GM23338 (cell line): ENCODE data around the gene POLR1C. TPM values are rescaled to one million over a fixed set of nuclear protein-coding genes. Genes with fewer than 3 reads are reported as not detected.

Experiments used
- ATAC-seq: fragments of 200-7000 bp; cut with Tn5 transposase; 3 replicates; pipeline ENCODE4 v1.9.1; 2020
- DNase-seq: peaks from one replicate; pipeline ENCODE4 v3.0.0-alpha.2; 2015; ENCODE audit warnings: low spot score
- H2AFZ ChIP-seq: fragments of 200-600 bp; sonication (generic); 2 replicates; pipeline ENCODE4 v1.8.0; 2016; ENCODE audit warnings: antibody characterized with exemption, mild to moderate bottlenecking, moderate library complexity
- H3F3A ChIP-seq: fragments of 200-600 bp; sonication (generic); replicated peaks from 2 replicates; pipeline ENCODE4 v1.8.0; 2017; ENCODE audit warnings: antibody characterized with exemption, mixed run types, low read depth
- H3K27ac ChIP-seq: fragments of 200-600 bp; sonication (generic); 2 replicates; pipeline ENCODE4 v1.6.1; 2016; ENCODE audit warnings: low read depth
- H3K27me3 ChIP-seq: fragments of 200-600 bp; sonication (generic); 2 replicates; pipeline ENCODE4 v1.8.0; 2016; ENCODE audit warnings: mild to moderate bottlenecking, mixed run types, moderate library complexity; ENCODE audit not compliant: insufficient read depth
- H3K36me3 ChIP-seq: fragments of 200-600 bp; sonication (generic); 2 replicates; pipeline ENCODE4 v1.8.0; 2016; ENCODE audit warnings: mild to moderate bottlenecking; ENCODE audit not compliant: insufficient read depth
- H3K4me1 ChIP-seq: fragments of 200-600 bp; sonication (generic); 2 replicates; pipeline ENCODE4 v1.8.0; 2016; ENCODE audit warnings: mild to moderate bottlenecking, moderate library complexity; ENCODE audit not compliant: insufficient read depth
- H3K4me2 ChIP-seq: fragments of 200-600 bp; sonication (generic); 2 replicates; pipeline ENCODE4 v1.7.1; 2017; ENCODE audit warnings: mixed run types
- H3K4me3 ChIP-seq: fragments of 200-600 bp; sonication (generic); 2 replicates; pipeline ENCODE4 v1.6.1; 2016; ENCODE audit warnings: mixed run types
- H3K79me2 ChIP-seq: fragments of 200-600 bp; sonication (generic); replicated peaks from 2 replicates; pipeline ENCODE4 v1.8.0; 2017; ENCODE audit warnings: mild to moderate bottlenecking; ENCODE audit not compliant: insufficient read depth
- H3K9me2 ChIP-seq: fragments of 200-600 bp; sonication (generic); 2 replicates; pipeline ENCODE4 v1.8.0; 2017; ENCODE audit not compliant: insufficient read depth
- H4K20me1 ChIP-seq: fragments of 200-600 bp; sonication (generic); replicated peaks from 2 replicates; pipeline ENCODE4 v1.8.0; 2017; ENCODE audit warnings: mild to moderate bottlenecking; ENCODE audit not compliant: insufficient read depth
- H3K27ac Mint-ChIP-seq: 2 replicates; pipeline ENCODE4 v1.8.0; 2020; ENCODE audit warnings: inconsistent platforms, mild to moderate bottlenecking, moderate library complexity, mixed read lengths
- H3K27me3 Mint-ChIP-seq: 3 replicates; pipeline ENCODE4 v1.8.0; 2022; ENCODE audit warnings: low read depth, mild to moderate bottlenecking, moderate library complexity, mixed read lengths, inconsistent platforms; ENCODE audit not compliant: insufficient read depth, poor library complexity
- H3K36me3 Mint-ChIP-seq: 3 replicates; pipeline ENCODE4 v1.8.0; 2021; ENCODE audit warnings: low read depth, mild to moderate bottlenecking, inconsistent platforms, moderate library complexity, mixed read lengths
- H3K4me1 Mint-ChIP-seq: 3 replicates; pipeline ENCODE4 v1.8.0; 2020; ENCODE audit warnings: mild to moderate bottlenecking, inconsistent platforms, mixed read lengths
- H3K4me3 Mint-ChIP-seq: 3 replicates; pipeline ENCODE4 v1.8.0; 2021; ENCODE audit warnings: moderate library complexity, mild to moderate bottlenecking, inconsistent platforms, mixed read lengths
- H3K9me3 Mint-ChIP-seq: 3 replicates; pipeline ENCODE4 v1.8.0; 2020; ENCODE audit warnings: moderate library complexity, mild to moderate bottlenecking, inconsistent platforms, mixed read lengths
- CREB1 ChIP-seq: fragments of 250-450 bp; sonication (Bioruptor Pico); IDR thresholded peaks from 2 replicates; pipeline ENCODE4 v1.5.0; 2020; ENCODE audit warnings: low read depth, mild to moderate bottlenecking, moderate library complexity
- CTCF ChIP-seq, 2 experiments: fragments of 200-600 bp in 1 of 2; sonication (generic) in 1 of 2; conservative IDR thresholded peaks; 2 replicates each; pipeline versions ENCODE4 v1.5.1 to v1.6.1; 2016 to 2017; ENCODE audit warnings: antibody characterized with exemption in 2 of 2, low read depth in 2 of 2, mild to moderate bottlenecking in 2 of 2, moderate library complexity in 1 of 2
- ETS1 ChIP-seq: IDR thresholded peaks from 2 replicates; pipeline ENCODE4 v1.6.1; 2016; ENCODE audit warnings: antibody characterized with exemption
- EZH2 ChIP-seq: fragments of 200-600 bp; sonication (generic); IDR thresholded peaks from one replicate; pipeline ENCODE4 v1.8.0; 2017; ENCODE audit warnings: antibody characterized with exemption, mild to moderate bottlenecking, low read depth; ENCODE audit not compliant: unreplicated experiment
- JUNB ChIP-seq: IDR thresholded peaks from one replicate; pipeline ENCODE4 v1.6.1; 2016; ENCODE audit warnings: antibody characterized with exemption; ENCODE audit not compliant: unreplicated experiment
- POLR2AphosphoS5 ChIP-seq: IDR thresholded peaks from 2 replicates; pipeline ENCODE4 v1.6.1; 2016; ENCODE audit warnings: antibody characterized with exemption, low read depth
- REST ChIP-seq: IDR thresholded peaks from one replicate; pipeline ENCODE4 v1.6.1; 2018; ENCODE audit warnings: antibody characterized with exemption; ENCODE audit not compliant: unreplicated experiment
- STAT1 ChIP-seq: IDR thresholded peaks from one replicate; pipeline ENCODE4 v1.6.1; 2016; ENCODE audit warnings: antibody characterized with exemption; ENCODE audit not compliant: unreplicated experiment
- ZNF114 ChIP-seq: fragments of 250-450 bp; sonication (Bioruptor Pico); IDR thresholded peaks from 2 replicates; pipeline ENCODE4 v1.5.0; 2020; ENCODE audit warnings: mild to moderate bottlenecking, moderate library complexity
- ZNF331 ChIP-seq: fragments of 250-450 bp; sonication (Bioruptor Pico); IDR thresholded peaks from 2 replicates; pipeline ENCODE4 v1.5.0; 2020; ENCODE audit warnings: low read depth, mild to moderate bottlenecking, moderate library complexity
- polyA plus RNA-seq: library from polyadenylated mRNA; unstranded; fragments of >200 nt; fragmentation: Nextera tagmentation; extraction: Ambion mirVana; gene quantifications from 2 replicates; pipeline ENCODE4 v1.2.1, GENCODE V29; 2016
- total RNA-seq: library from RNA; depleted of rRNA; stranded (reverse); fragments of >200 nt; shearing (Covaris generic); gene quantifications from 2 replicates; pipeline ENCODE4 v1.2.3, GENCODE V29; 2014

The POLR1C gene
- total and polyA plus RNA-seq, 2 experiments from 2014 or later: 26.6 to 47.0 TPM

- H3K4me3 ChIP-seq: peak overlapping the region; percentile 81
- TF ChIP-seq ETS1 (no peak), ZNF114 (CRISPR knock-in tag) (no peak), JUNB (no peak), STAT1 (no peak), CTCF (conservative IDR thresholded peaks at IDR 0.05; ENCODE audit: low read depth in 2 of 2) (no peak), REST (no peak), CREB1 (no peak), POLR2AphosphoS5 (no peak), ZNF331 (no peak), EZH2 (no peak)
Measured at GRCh38 chr6:43508481-43509141, 8.3 kb upstream of the POLR1C start.

More at GRCh38 chr6:43508481-43509141, 8.3 kb upstream of the POLR1C start:
- H3K27ac Mint-ChIP-seq: no peak overlapping the region
- DNase-seq: no peak
- H4K20me1 ChIP-seq: no peaks in the 10 kb centered on the region
- no peak overlapping the region for H3K27ac ChIP-seq
- H2AFZ ChIP-seq: no peak overlapping the region; the same call in 1 of the 2 replicates
- peaks cover 12% of the 10 kb centered on the region for H3K36me3 ChIP-seq
- H3K27me3 Mint-ChIP-seq: peaks cover 39% of the 10 kb centered on the region
- peak overlapping the region; percentile 79 for H3K4me3 Mint-ChIP-seq
- H3F3A ChIP-seq: peaks cover 22% of the 10 kb centered on the region
- H3K9me3 Mint-ChIP-seq: peaks cover 3% of the 10 kb centered on the region; the same call in 2 of the 3 replicates
- H3K27me3 ChIP-seq: peaks cover 26% of the 10 kb centered on the region
- no peaks in the 10 kb centered on the region for H3K79me2 ChIP-seq
- peaks cover 38% of the 10 kb centered on the region for H3K36me3 Mint-ChIP-seq
- peaks cover 12% of the 10 kb centered on the region; the same call in 1 of the 2 replicates for H3K4me1 ChIP-seq
- H3K4me2 ChIP-seq: peak overlapping the region; percentile 95; the same call in 1 of the 2 replicates
- H3K9me2 ChIP-seq: no peaks in the 10 kb centered on the region
- peaks cover 34% of the 10 kb centered on the region for H3K4me1 Mint-ChIP-seq
- no peak for ATAC-seq
